Kidney (tissue), 14 donors: ENCODE data around the gene ANGPTL2. TPM values are rescaled to one million over a fixed set of nuclear protein-coding genes. Genes with fewer than 3 reads are reported as not detected.

Source experiments
- DNase-seq, 5 donors: peaks; one replicate each; pipeline ENCODE4 v3.0.0-alpha.2; 2013 to 2020
- FAIRE-seq: peaks from 2 replicates; lab custom pipeline; 2012; peaks lifted over from hg19 to GRCh38; lab: Jason Lieb, UNC
- H3K27ac ChIP-seq, 2 donors: one replicate each; pipeline ENCODE4 v1.7.0; 2013; ENCODE audit warnings: low read depth in 2 of 2, low read length in 2 of 2, inconsistent platforms in 1 of 2
- H3K27me3 ChIP-seq: one replicate; pipeline ENCODE4 v1.7.1; 2013; ENCODE audit warnings: low read length, inconsistent platforms; ENCODE audit not compliant: control insufficient read depth, insufficient read depth
- H3K36me3 ChIP-seq, 3 donors: one replicate each; pipeline versions ENCODE4 v1.7.0 to v1.7.1; 2013; ENCODE audit warnings: low read length in 3 of 3, control low read depth in 1 of 3, inconsistent platforms in 1 of 3; ENCODE audit not compliant: insufficient read depth in 3 of 3, control insufficient read depth in 2 of 3
- H3K4me1 ChIP-seq, 3 donors: one replicate each; pipeline versions ENCODE4 v1.7.0 to v1.7.1; 2013; ENCODE audit warnings: low read length in 3 of 3, inconsistent platforms in 1 of 3, low read depth in 1 of 3; ENCODE audit not compliant: control insufficient read depth in 2 of 3, insufficient read depth in 2 of 3
- H3K4me3 ChIP-seq, 3 donors: one replicate each; pipeline versions ENCODE4 v1.7.0 to v1.8.1; 2013; ENCODE audit warnings: low read length in 3 of 3, control low read depth in 1 of 3, inconsistent platforms in 1 of 3
- H3K9ac ChIP-seq, 3 donors: one replicate each; pipeline versions ENCODE4 v1.7.0 to v1.7.1; 2013; ENCODE audit warnings: low read length in 3 of 3, control low read depth in 1 of 3, inconsistent platforms in 1 of 3
- H3K9me3 ChIP-seq, 3 donors: one replicate each; pipeline versions ENCODE4 v1.7.0 to v1.7.1; 2013; ENCODE audit warnings: low read length in 3 of 3, control low read depth in 1 of 3, inconsistent platforms in 1 of 3; ENCODE audit not compliant: control insufficient read depth in 2 of 3, insufficient read depth in 1 of 3
- intact Hi-C: fragments of 100-400 bp; cut with DNase I; formaldehyde crosslinking; loops from one replicate; pipeline ENCODE4 v1.11.1; 2022
- polyA plus RNA-seq: library from polyadenylated mRNA; stranded (reverse); fragments of 350-450 nt; fragmentation: Illumina TruSeq; extraction: RNeasy Lipid Tissue Mini Kit (QIAGEN cat#74804); gene quantifications from one replicate; pipeline ENCODE4 v1.2.3, GENCODE V29; 2014; ENCODE audit warnings: low read depth, low replicate concordance; ENCODE audit not compliant: insufficient read depth
- total RNA-seq: library from RNA; stranded (reverse); fragmentation: NEBNext Ultra II Directional; extraction: Animal tissue kit (Norgen Biotek cat#: 25700); gene quantifications from one replicate; pipeline ENCODE4 v1.2.1, GENCODE V29; 2021
- TF ChIP-seq, protein P1 (sequence below): IDR thresholded peaks from 3 replicates; pipeline ENCODE4 v1.5.1; 2012; ENCODE audit warnings: mild to moderate bottlenecking, moderate library complexity, borderline replicate concordance; ENCODE audit not compliant: insufficient read depth; ENCODE audit errors: extremely low read depth
- donor health status: control.
- donor health status: control.
- donor health status: control.
- donor health status: control.
- donor health status: control.
- donor health status: DM: yes; HTN: yes; CAD: no.
- donor health status: Normal renal cell carcinoma (clear cell type).

Gene ANGPTL2
- total and polyA plus RNA-seq, 2 donors from 2014 or later, result 4.3 to 12.4 TPM

DNA sequence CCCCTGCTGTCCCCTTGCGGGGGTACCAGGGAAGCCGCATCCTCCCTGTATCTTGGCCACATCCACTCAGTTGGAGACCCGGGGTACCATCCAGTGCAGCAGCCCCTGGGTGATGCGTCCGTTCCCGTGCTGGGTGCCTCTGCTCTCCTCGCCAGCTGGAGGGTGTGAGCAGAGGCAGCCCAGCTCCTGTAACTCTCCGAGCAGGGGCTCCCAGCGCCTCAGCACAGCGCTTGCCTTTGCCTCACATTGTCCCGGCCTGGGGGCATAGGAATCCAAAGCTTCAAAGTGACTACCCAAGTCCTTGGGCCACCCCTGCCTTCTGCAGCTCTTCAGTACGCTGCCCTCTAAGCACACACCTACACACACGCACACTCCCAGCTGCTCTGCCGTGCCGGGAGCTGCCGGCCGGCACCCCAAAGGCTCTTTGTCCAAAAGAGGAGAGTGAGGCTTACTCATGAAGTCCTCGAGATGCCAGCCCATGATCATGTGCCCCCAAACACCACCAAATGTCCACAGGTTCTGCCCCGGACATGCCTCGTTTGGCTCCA lies 733 bp downstream of the ANGPTL2 start:
- Histone ChIP-seq H3K27me3 (no peaks in the 10 kb centered on the region), H3K4me1 (peaks cover 4 to 15% (median 8%) of the 10 kb centered on the region in 3 donors), H3K27ac (peak overlapping the region in 1 of 2 donors; percentile 30), H3K4me3 (peak overlapping the region; percentile 44 to 60 (median 52)), H3K9ac (peak overlapping the region in 2 of 3 donors; percentile 35 to 42), H3K9me3 (no peaks in the 10 kb centered on the region), H3K36me3 (no peaks in the 10 kb centered on the region)
- intact Hi-C loops, result no loop called here
- DNase-seq (peak in 4 of 5 donors; percentile 25 to 60 (median 45)), FAIRE-seq (no peak)
- TF ChIP-seq, protein P1, sequence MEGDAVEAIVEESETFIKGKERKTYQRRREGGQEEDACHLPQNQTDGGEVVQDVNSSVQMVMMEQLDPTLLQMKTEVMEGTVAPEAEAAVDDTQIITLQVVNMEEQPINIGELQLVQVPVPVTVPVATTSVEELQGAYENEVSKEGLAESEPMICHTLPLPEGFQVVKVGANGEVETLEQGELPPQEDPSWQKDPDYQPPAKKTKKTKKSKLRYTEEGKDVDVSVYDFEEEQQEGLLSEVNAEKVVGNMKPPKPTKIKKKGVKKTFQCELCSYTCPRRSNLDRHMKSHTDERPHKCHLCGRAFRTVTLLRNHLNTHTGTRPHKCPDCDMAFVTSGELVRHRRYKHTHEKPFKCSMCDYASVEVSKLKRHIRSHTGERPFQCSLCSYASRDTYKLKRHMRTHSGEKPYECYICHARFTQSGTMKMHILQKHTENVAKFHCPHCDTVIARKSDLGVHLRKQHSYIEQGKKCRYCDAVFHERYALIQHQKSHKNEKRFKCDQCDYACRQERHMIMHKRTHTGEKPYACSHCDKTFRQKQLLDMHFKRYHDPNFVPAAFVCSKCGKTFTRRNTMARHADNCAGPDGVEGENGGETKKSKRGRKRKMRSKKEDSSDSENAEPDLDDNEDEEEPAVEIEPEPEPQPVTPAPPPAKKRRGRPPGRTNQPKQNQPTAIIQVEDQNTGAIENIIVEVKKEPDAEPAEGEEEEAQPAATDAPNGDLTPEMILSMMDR, result no peak

DNA sequence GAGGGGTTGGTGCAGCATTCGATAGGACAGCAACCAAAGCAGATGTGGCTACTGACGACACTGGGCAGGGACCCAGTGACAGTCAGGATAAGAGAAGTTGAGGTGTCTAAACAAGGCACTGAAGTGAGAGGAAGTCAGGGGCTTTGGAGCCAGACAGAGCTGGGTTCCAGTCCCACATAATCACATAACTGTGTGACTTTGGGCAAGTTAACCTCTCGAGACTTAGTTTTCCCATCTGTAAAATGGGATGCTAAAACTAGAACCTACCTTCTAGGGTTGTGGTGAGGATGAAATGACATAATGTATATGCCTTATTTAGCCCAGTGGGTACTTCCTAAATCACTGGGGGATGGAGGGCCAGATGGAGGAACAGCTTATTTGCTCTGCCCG lies 3.1 kb downstream of the ANGPTL2 start:
- Histone ChIP-seq H3K9ac (no peak overlapping the region), H3K27ac (no peak overlapping the region), H3K4me3 (no peak overlapping the region), H3K9me3 (no peaks in the 10 kb centered on the region), H3K36me3 (no peaks in the 10 kb centered on the region), H3K27me3 (no peaks in the 10 kb centered on the region), H3K4me1 (peaks cover 4 to 15% (median 8%) of the 10 kb centered on the region in 3 donors)
- DNase-seq, result no peak
- intact Hi-C loops, result no loop called here
- FAIRE-seq, result no peak
- TF ChIP-seq, protein P1, result no peak

DNA sequence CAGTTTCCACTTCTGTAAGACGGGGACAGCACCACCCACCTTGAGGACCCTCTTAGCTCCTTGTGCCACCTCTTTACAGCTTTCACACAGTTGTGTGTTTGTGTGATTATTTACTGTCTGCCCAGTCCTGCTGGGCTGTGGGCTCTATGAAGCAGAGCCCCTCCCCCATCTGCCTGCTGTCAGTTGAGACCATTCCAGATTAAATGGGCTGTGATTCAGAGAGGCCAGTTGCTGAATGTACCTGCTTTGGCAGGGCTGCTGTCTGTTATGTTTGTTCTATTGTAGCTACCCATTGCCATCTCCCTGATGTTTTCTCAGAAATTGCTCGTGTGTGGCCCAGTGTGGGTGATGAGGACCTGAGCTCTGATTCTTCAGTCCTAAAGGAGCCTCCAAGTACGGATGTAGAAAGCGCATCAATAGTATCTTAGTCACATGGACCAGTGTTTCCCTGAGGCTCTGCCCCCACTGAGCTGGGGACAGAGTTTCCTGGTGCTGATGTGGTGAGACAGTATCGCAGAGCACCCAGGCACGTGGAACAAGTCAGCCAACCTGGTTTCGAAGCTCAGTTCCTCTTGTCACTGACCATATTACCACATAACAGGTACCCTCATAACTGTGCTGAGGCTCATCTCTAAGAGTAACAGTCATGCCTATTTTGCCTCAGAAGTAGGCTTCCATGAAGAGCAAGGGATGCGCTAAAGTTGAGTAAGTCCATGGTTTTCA lies 3.7 kb downstream of the ANGPTL2 start:
- TF ChIP-seq, protein P1, result no peak
- H3K27ac ChIP-seq, result no peak overlapping the region
- no peak overlapping the region for H3K4me3 ChIP-seq
- intact Hi-C loops, result no loop called here
- peaks cover 4 to 15% (median 8%) of the 10 kb centered on the region in 3 donors for H3K4me1 ChIP-seq
- H3K27me3 ChIP-seq, result no peaks in the 10 kb centered on the region
- no peak for FAIRE-seq
- DNase-seq, result no peak
- H3K9me3 ChIP-seq, result no peaks in the 10 kb centered on the region
- no peak overlapping the region for H3K9ac ChIP-seq
- no peaks in the 10 kb centered on the region for H3K36me3 ChIP-seq
